Activated T-cell treated with anti-CD3 and anti-CD28 coated beads, Interleukin-2, amount 50 U/mL, for 1 hour (primary cell): ENCODE data around the gene PLPPR2.
"Not testable (repeated sequence)": the region's sequence is repeated elsewhere in the genome, so short reads cannot be mapped to it uniquely, and the experiment has no call there.

ENCODE experiments used
- DNase-seq: peaks from one replicate; pipeline ENCODE4 v3.0.0-alpha.2; 2020

PLPPR2 gene

GRCh38 chr19:11404588-11405222 lies 49.5 kb downstream of the PLPPR2 start:
- DNase-seq, result no peak

DNA sequence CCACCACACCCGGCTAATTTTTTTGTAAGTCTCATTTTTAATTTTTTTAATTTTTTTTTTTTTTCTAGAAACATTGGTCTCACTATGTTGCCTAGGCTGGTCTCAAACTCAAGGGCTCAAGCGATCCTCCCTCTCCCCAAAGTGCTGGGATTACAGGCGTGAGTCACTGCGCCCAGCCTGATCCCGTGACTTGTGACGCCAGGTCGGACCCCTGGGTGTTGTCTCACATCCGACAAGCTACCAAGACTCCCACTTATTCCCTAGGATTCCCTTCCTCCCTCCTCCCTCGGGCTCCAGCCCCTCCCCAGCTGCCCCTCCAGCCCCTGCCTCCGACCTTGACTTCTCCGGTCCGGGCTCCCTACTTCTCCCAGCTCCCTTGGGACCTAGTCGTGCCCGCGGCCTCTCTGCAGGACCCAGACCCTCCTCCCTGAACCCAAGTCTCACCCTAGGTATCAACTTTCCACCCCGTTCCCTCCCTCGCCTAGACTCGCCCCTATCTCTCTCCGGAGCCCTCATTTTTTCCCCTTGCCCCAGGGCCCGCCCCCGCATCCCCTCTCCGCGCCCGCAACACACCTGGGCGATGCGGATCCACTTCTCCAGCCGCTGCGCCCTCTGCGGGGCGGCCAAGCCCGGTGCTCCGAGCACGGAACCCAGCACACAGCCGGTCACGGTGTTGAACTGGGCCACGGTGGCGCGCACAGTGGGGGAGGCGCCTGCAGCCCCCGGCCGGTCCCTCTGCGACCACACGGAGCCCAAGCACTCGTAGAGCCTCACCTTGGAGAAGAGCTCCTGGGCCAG lies 50.8 kb downstream of the PLPPR2 start:
- DNase-seq, result peak; percentile 49

GRCh38 chr19:11406703-11407236 lies 51.5 kb downstream of the PLPPR2 start:
- DNase-seq, result not testable (repeated sequence)

- no peak for DNase-seq
These were observed 53.4 kb downstream of the PLPPR2 start for GRCh38 chr19:11408591-11408990.

GRCh38 chr19:11410682-11411081 lies 55.5 kb downstream of the PLPPR2 start:
- no peak for DNase-seq

GRCh38 chr19:11414544-11414943 lies 59.3 kb downstream of the PLPPR2 start:
- DNase-seq, result no peak
